GM12892 (cell line): ENCODE results near the gene PARD3.

Experiments
- DNase-seq: peaks from one replicate; pipeline ENCODE4 v3.0.0; 2011; ENCODE audit not compliant: insufficient read length
- FAIRE-seq: peaks from 2 replicates; lab custom pipeline; 2011; peaks lifted over from hg19 to GRCh38; lab: Jason Lieb, UNC
- POLR2A ChIP-seq: IDR thresholded peaks from 2 replicates; pipeline ENCODE4 v1.6.1; 2011; ENCODE audit warnings: low read depth, low read length, control low read depth
- POLR2AphosphoS5 ChIP-seq: IDR thresholded peaks from 2 replicates; pipeline ENCODE4 v1.6.1; 2011; ENCODE audit warnings: low read depth, low read length, control low read depth
- TAF1 ChIP-seq: IDR thresholded peaks from 2 replicates; pipeline ENCODE4 v1.6.1; 2011; ENCODE audit warnings: low read depth, mild to moderate bottlenecking, control low read depth, low read length, borderline replicate concordance

Gene PARD3

GRCh38 chr10:34184397-34184796 is 630.7 kb downstream of the PARD3 start:
- DNase-seq = no peak
- TF ChIP-seq POLR2A (no peak), TAF1 (no peak), POLR2AphosphoS5 (no peak)
- no peak for FAIRE-seq

- DNase-seq (no peak), FAIRE-seq (no peak)
- TF ChIP-seq POLR2AphosphoS5 (no peak), TAF1 (no peak), POLR2A (no peak)
Measured at GRCh38 chr10:34183016-34183796, 631.9 kb downstream of the PARD3 start.

GRCh38 chr10:34181553-34182300 is 633.4 kb downstream of the PARD3 start:
- FAIRE-seq (no peak), DNase-seq (no peak)
- TF ChIP-seq POLR2AphosphoS5 (no peak), TAF1 (no peak), POLR2A (no peak)

- DNase-seq (no peak), FAIRE-seq (no peak)
- TF ChIP-seq POLR2AphosphoS5 (no peak), TAF1 (no peak), POLR2A (no peak)
Measured at GRCh38 chr10:34180749-34181148, 634.3 kb downstream of the PARD3 start.

GRCh38 chr10:34179280-34179679 is 635.8 kb downstream of the PARD3 start:
- FAIRE-seq (no peak), DNase-seq (no peak)
- TF ChIP-seq POLR2AphosphoS5 (no peak), POLR2A (no peak), TAF1 (no peak)

- DNase-seq = no peak
- no peak for TF ChIP-seq POLR2A
- no peak for TF ChIP-seq TAF1
- TF ChIP-seq POLR2AphosphoS5 = no peak
- no peak for FAIRE-seq
Measured at GRCh38 chr10:34178756-34179155, 636.3 kb downstream of the PARD3 start.

GRCh38 chr10:34178196-34178595 is 636.9 kb downstream of the PARD3 start:
- FAIRE-seq (no peak), DNase-seq (no peak)
- TF ChIP-seq POLR2AphosphoS5 (no peak), POLR2A (no peak), TAF1 (no peak)

GRCh38 chr10:34177445-34177844 is 637.7 kb downstream of the PARD3 start:
- no peak for FAIRE-seq
- no peak for TF ChIP-seq POLR2AphosphoS5
- TF ChIP-seq POLR2A = no peak
- no peak for TF ChIP-seq TAF1
- DNase-seq = no peak

- TF ChIP-seq TAF1 (no peak), POLR2AphosphoS5 (no peak), POLR2A (no peak)
- DNase-seq = no peak
- no peak for FAIRE-seq
Measured at GRCh38 chr10:34176351-34176750, 638.7 kb downstream of the PARD3 start.

- DNase-seq (no peak), FAIRE-seq (no peak)
- TF ChIP-seq POLR2A (no peak), POLR2AphosphoS5 (no peak), TAF1 (no peak)
Measured at GRCh38 chr10:34175121-34175520, 640.0 kb downstream of the PARD3 start.

GRCh38 chr10:34172936-34173533 is 642.1 kb downstream of the PARD3 start:
- no peak for TF ChIP-seq POLR2AphosphoS5
- FAIRE-seq = no peak
- no peak for DNase-seq
